Neural cell (in vitro differentiated cells): Measurements from ENCODE around the gene POLE2.
"Not testable (repeated sequence)": the region's sequence is repeated elsewhere in the genome, so short reads cannot be mapped to it uniquely, and the experiment has no call there.

Source experiments
- EP300 ChIP-seq: fragments of 450-650 bp; conservative IDR thresholded peaks from 2 replicates; pipeline ENCODE4 v1.6.1; 2014; ENCODE audit warnings: antibody characterized with exemption, mild to moderate bottlenecking, moderate library complexity; ENCODE audit not compliant: poor library complexity, severe bottlenecking
- EZH2 ChIP-seq: fragments of 200-600, 300-800 bp; shearing (Covaris generic), sonication (generic); IDR thresholded peaks from 2 replicates; pipeline ENCODE4 v1.6.1; 2014; ENCODE audit warnings: antibody characterized with exemption, low read length, borderline replicate concordance, mild to moderate bottlenecking; ENCODE audit not compliant: insufficient read depth, poor library complexity, severe bottlenecking
- MXI1 ChIP-seq: fragments of 450-650 bp; conservative IDR thresholded peaks from 2 replicates; pipeline ENCODE4 v1.6.1; 2014; ENCODE audit warnings: antibody characterized with exemption, mild to moderate bottlenecking; ENCODE audit not compliant: poor library complexity, severe bottlenecking
- POLR2AphosphoS5 ChIP-seq: IDR thresholded peaks from 2 replicates; pipeline ENCODE4 v1.6.1; 2012
- RAD21 ChIP-seq: fragments of 450-650 bp; conservative IDR thresholded peaks from 2 replicates; pipeline ENCODE4 v1.6.1; 2014; ENCODE audit warnings: antibody characterized with exemption, mild to moderate bottlenecking, moderate library complexity
- TAF1 ChIP-seq: IDR thresholded peaks from 2 replicates; pipeline ENCODE4 v1.6.1; 2012; ENCODE audit warnings: low read depth
- TF ChIP-seq, protein P1 (sequence below): IDR thresholded peaks from 2 replicates; pipeline ENCODE4 v1.6.1; 2012; ENCODE audit warnings: borderline replicate concordance
- TF ChIP-seq, protein P2 (sequence below): fragments of 450-650 bp; IDR thresholded peaks from 2 replicates; pipeline ENCODE4 v1.5.1; 2014; ENCODE audit warnings: antibody characterized with exemption, mild to moderate bottlenecking, moderate library complexity; ENCODE audit not compliant: poor library complexity, severe bottlenecking

DNA sequence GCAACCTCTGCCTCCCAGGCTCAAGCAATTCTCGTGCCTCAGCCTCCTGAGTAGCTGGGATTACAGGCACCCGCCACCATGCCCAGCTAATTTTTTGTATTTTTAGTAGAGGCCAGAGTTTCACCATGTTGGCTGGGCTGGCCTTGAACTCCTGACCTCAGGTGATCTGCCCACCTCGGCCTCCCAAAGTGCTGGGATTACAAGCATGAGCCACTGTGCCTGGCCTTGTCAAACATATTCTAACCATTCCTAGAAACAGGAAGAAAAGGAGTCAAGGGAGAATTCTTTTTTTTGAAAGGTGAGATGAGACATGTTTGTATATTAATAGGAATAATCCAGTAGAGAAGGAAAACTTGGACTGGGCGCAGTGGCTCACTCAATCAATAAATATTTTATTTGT is 16.5 kb upstream of the POLE2 start:
- TF ChIP-seq, protein P1, sequence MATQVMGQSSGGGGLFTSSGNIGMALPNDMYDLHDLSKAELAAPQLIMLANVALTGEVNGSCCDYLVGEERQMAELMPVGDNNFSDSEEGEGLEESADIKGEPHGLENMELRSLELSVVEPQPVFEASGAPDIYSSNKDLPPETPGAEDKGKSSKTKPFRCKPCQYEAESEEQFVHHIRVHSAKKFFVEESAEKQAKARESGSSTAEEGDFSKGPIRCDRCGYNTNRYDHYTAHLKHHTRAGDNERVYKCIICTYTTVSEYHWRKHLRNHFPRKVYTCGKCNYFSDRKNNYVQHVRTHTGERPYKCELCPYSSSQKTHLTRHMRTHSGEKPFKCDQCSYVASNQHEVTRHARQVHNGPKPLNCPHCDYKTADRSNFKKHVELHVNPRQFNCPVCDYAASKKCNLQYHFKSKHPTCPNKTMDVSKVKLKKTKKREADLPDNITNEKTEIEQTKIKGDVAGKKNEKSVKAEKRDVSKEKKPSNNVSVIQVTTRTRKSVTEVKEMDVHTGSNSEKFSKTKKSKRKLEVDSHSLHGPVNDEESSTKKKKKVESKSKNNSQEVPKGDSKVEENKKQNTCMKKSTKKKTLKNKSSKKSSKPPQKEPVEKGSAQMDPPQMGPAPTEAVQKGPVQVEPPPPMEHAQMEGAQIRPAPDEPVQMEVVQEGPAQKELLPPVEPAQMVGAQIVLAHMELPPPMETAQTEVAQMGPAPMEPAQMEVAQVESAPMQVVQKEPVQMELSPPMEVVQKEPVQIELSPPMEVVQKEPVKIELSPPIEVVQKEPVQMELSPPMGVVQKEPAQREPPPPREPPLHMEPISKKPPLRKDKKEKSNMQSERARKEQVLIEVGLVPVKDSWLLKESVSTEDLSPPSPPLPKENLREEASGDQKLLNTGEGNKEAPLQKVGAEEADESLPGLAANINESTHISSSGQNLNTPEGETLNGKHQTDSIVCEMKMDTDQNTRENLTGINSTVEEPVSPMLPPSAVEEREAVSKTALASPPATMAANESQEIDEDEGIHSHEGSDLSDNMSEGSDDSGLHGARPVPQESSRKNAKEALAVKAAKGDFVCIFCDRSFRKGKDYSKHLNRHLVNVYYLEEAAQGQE = not testable (repeated sequence)
- not testable (repeated sequence) for TF ChIP-seq POLR2AphosphoS5, TAF1, EP300, EZH2, MXI1, RAD21
- TF ChIP-seq, protein P2, sequence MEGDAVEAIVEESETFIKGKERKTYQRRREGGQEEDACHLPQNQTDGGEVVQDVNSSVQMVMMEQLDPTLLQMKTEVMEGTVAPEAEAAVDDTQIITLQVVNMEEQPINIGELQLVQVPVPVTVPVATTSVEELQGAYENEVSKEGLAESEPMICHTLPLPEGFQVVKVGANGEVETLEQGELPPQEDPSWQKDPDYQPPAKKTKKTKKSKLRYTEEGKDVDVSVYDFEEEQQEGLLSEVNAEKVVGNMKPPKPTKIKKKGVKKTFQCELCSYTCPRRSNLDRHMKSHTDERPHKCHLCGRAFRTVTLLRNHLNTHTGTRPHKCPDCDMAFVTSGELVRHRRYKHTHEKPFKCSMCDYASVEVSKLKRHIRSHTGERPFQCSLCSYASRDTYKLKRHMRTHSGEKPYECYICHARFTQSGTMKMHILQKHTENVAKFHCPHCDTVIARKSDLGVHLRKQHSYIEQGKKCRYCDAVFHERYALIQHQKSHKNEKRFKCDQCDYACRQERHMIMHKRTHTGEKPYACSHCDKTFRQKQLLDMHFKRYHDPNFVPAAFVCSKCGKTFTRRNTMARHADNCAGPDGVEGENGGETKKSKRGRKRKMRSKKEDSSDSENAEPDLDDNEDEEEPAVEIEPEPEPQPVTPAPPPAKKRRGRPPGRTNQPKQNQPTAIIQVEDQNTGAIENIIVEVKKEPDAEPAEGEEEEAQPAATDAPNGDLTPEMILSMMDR = not testable (repeated sequence)
